Mucosa of rectum (tissue), 2 donors: ENCODE data around the gene TNRC6C.
"Not testable (repeated sequence)": the region's sequence is repeated elsewhere in the genome, so short reads cannot be mapped to it uniquely, and the experiment has no call there.

Experiments
- H3K27ac ChIP-seq, 2 donors: one replicate each; pipeline ENCODE4 v1.7.0; 2013; ENCODE audit warnings: inconsistent platforms in 2 of 2, low read depth in 2 of 2, low read length in 2 of 2
- H3K27me3 ChIP-seq, 2 donors: one replicate each; pipeline ENCODE4 v1.7.0; 2013; ENCODE audit warnings: low read length in 2 of 2; ENCODE audit not compliant: control insufficient read depth in 2 of 2, insufficient read depth in 2 of 2
- H3K36me3 ChIP-seq, 2 donors: one replicate each; pipeline ENCODE4 v1.7.0; 2013; ENCODE audit warnings: low read length in 2 of 2; ENCODE audit not compliant: control insufficient read depth in 2 of 2, insufficient read depth in 2 of 2
- H3K4me1 ChIP-seq, 2 donors: one replicate each; pipeline ENCODE4 v1.7.0; 2013; ENCODE audit warnings: low read length in 2 of 2, mild to moderate bottlenecking in 1 of 2; ENCODE audit not compliant: control insufficient read depth in 2 of 2, insufficient read depth in 2 of 2
- H3K4me3 ChIP-seq, 2 donors: one replicate each; pipeline ENCODE4 v1.7.0; 2013; ENCODE audit warnings: low read length in 2 of 2
- H3K9ac ChIP-seq, 2 donors: one replicate each; pipeline ENCODE4 v1.7.0; 2013; ENCODE audit warnings: low read length in 2 of 2, low read depth in 1 of 2, mild to moderate bottlenecking in 1 of 2
- H3K9me3 ChIP-seq, 2 donors: one replicate each; pipeline ENCODE4 v1.7.0; 2013; ENCODE audit warnings: low read length in 2 of 2; ENCODE audit not compliant: control insufficient read depth in 2 of 2
- donor health status: healthy.
- donor health status: Normal muscosa, but diverticular disease.

The TNRC6C gene

GRCh38 chr17:78075011-78075410, 116.5 kb downstream of the TNRC6C start:
- Histone ChIP-seq H3K9me3 (no peaks in the 10 kb centered on the region), H3K27me3 (no peaks in the 10 kb centered on the region), H3K27ac (no peak overlapping the region), H3K4me3 (no peak overlapping the region), H3K9ac (no peak overlapping the region), H3K36me3 (peaks cover 43 to 72% of the 10 kb centered on the region in 2 donors), H3K4me1 (no peaks in the 10 kb centered on the region)

- Histone ChIP-seq H3K4me3 (no peak overlapping the region), H3K4me1 (no peaks in the 10 kb centered on the region), H3K36me3 (peaks cover 43 to 74% of the 10 kb centered on the region in 2 donors), H3K27me3 (no peaks in the 10 kb centered on the region), H3K27ac (no peak overlapping the region), H3K9ac (no peak overlapping the region), H3K9me3 (no peaks in the 10 kb centered on the region)
Measured at GRCh38 chr17:78075545-78075944, 117.0 kb downstream of the TNRC6C start.

- Histone ChIP-seq H3K4me3 (no peak overlapping the region), H3K9me3 (no peaks in the 10 kb centered on the region), H3K27ac (no peak overlapping the region), H3K36me3 (peaks cover 26 to 52% of the 10 kb centered on the region in 2 donors), H3K4me1 (no peaks in the 10 kb centered on the region), H3K9ac (no peak overlapping the region), H3K27me3 (no peaks in the 10 kb centered on the region)
Measured at GRCh38 chr17:78079253-78079652, 120.8 kb downstream of the TNRC6C start.

GRCh38 chr17:78081551-78081950, 123.0 kb downstream of the TNRC6C start:
- no peak overlapping the region for H3K9ac ChIP-seq
- no peak overlapping the region for H3K27ac ChIP-seq
- no peaks in the 10 kb centered on the region for H3K9me3 ChIP-seq
- H3K27me3 ChIP-seq, result no peaks in the 10 kb centered on the region
- H3K36me3 ChIP-seq, result peaks cover 23 to 38% of the 10 kb centered on the region in 2 donors
- no peaks in the 10 kb centered on the region for H3K4me1 ChIP-seq
- H3K4me3 ChIP-seq, result no peak overlapping the region

- not testable (repeated sequence) for H3K9ac ChIP-seq, H3K27ac ChIP-seq, H3K27me3 ChIP-seq, H3K4me3 ChIP-seq, H3K9me3 ChIP-seq, H3K4me1 ChIP-seq
- H3K36me3 ChIP-seq, result peaks cover 23 to 40% of the 10 kb centered on the region in 2 donors
Measured at GRCh38 chr17:78082355-78082872, 123.9 kb downstream of the TNRC6C start.

- Histone ChIP-seq H3K4me1 (no peaks in the 10 kb centered on the region), H3K36me3 (peaks cover 21 to 38% of the 10 kb centered on the region in 2 donors), H3K27ac (no peak overlapping the region)
Measured at GRCh38 chr17:78082988-78083387, 124.5 kb downstream of the TNRC6C start.

GRCh38 chr17:78086740-78087139, 128.2 kb downstream of the TNRC6C start:
- Histone ChIP-seq H3K9ac (no peak overlapping the region), H3K27me3 (no peaks in the 10 kb centered on the region), H3K36me3 (peaks cover 26 to 39% of the 10 kb centered on the region in 2 donors), H3K9me3 (no peaks in the 10 kb centered on the region), H3K27ac (no peak overlapping the region), H3K4me1 (no peaks in the 10 kb centered on the region), H3K4me3 (no peak overlapping the region)

More at GRCh38 chr17:78082988-78083387, 124.5 kb downstream of the TNRC6C start:
- no peaks in the 10 kb centered on the region for H3K27me3 ChIP-seq
- no peaks in the 10 kb centered on the region for H3K9me3 ChIP-seq
- H3K9ac ChIP-seq, result no peak overlapping the region
- H3K4me3 ChIP-seq, result no peak overlapping the region

- peaks cover 33 to 50% of the 10 kb centered on the region in 2 donors for H3K36me3 ChIP-seq
- no peak overlapping the region for H3K9ac ChIP-seq
- no peaks in the 10 kb centered on the region for H3K4me1 ChIP-seq
- H3K27me3 ChIP-seq, result no peaks in the 10 kb centered on the region
- H3K27ac ChIP-seq, result no peak overlapping the region
- H3K4me3 ChIP-seq, result no peak overlapping the region
- H3K9me3 ChIP-seq, result no peaks in the 10 kb centered on the region
Measured at GRCh38 chr17:78088529-78088928, 130.0 kb downstream of the TNRC6C start.

GRCh38 chr17:78089576-78090281, 131.2 kb downstream of the TNRC6C start:
- Histone ChIP-seq H3K9me3 (no peaks in the 10 kb centered on the region), H3K36me3 (peaks cover 39 to 59% of the 10 kb centered on the region in 2 donors), H3K4me1 (no peaks in the 10 kb centered on the region), H3K27me3 (no peaks in the 10 kb centered on the region), H3K4me3 (no peak overlapping the region), H3K9ac (no peak overlapping the region), H3K27ac (no peak overlapping the region)

- Histone ChIP-seq H3K36me3 (peaks cover 43 to 68% of the 10 kb centered on the region in 2 donors), H3K4me3 (no peak overlapping the region), H3K9me3 (no peaks in the 10 kb centered on the region), H3K27me3 (no peaks in the 10 kb centered on the region), H3K9ac (no peak overlapping the region), H3K4me1 (no peaks in the 10 kb centered on the region), H3K27ac (no peak overlapping the region)
Measured at GRCh38 chr17:78092794-78093324, 134.4 kb downstream of the TNRC6C start.
